HepG2 (cell line): ENCODE data around the gene RTEL1. TPM values are rescaled to one million over a fixed set of nuclear protein-coding genes. Genes with fewer than 3 reads are reported as not detected.

Experiments
- FOXA3 ChIP-seq: IDR thresholded peaks from 2 replicates; pipeline ENCODE4 v1.6.1; 2016; ENCODE audit warnings: missing genetic modification reagents, missing compliant biosample characterization
- IKZF4 ChIP-seq: sonication (generic); formaldehyde crosslinking; IDR thresholded peaks from 2 replicates; pipeline ENCODE4 v1.5.1; 2020; ENCODE audit warnings: borderline replicate concordance, mild to moderate bottlenecking, low read depth, missing genetic modification reagents; ENCODE audit errors: not compliant biosample characterization
- KLF16 ChIP-seq, 2 experiments: sonication (generic) in 1 of 2; formaldehyde crosslinking in 1 of 2; IDR thresholded peaks; 2 replicates each; pipeline versions ENCODE4 v1.6.1 to v1.8.0; 2016 to 2023; ENCODE audit warnings: missing genetic modification reagents in 2 of 2, missing compliant biosample characterization in 1 of 2
- MED1 ChIP-seq: sonication (generic); formaldehyde crosslinking; IDR thresholded peaks from 2 replicates; pipeline ENCODE4 v1.4.0; 2020; ENCODE audit warnings: missing genetic modification reagents
- TEAD3 ChIP-seq: optimal IDR thresholded peaks from 2 replicates; pipeline ENCODE3; 2016; ENCODE audit warnings: borderline replicate concordance
- ZNF143 ChIP-seq: sonication (generic); formaldehyde crosslinking; IDR thresholded peaks from 2 replicates; pipeline ENCODE4 v1.4.0; 2020; ENCODE audit warnings: missing genetic modification reagents
- ZNF232 ChIP-seq: sonication (generic); formaldehyde crosslinking; IDR thresholded peaks from 2 replicates; pipeline ENCODE4 v1.4.0; 2020; ENCODE audit warnings: missing genetic modification reagents, borderline replicate concordance
- ZNF619 ChIP-seq: sonication (generic); formaldehyde crosslinking; IDR thresholded peaks from 2 replicates; pipeline ENCODE4 v1.4.0; 2020; ENCODE audit warnings: mild to moderate bottlenecking, missing genetic modification reagents
- ZNF75D ChIP-seq: sonication (generic); formaldehyde crosslinking; IDR thresholded peaks from 2 replicates; pipeline ENCODE4 v1.8.1; 2023; ENCODE audit warnings: missing genetic modification reagents, mild to moderate bottlenecking, borderline replicate concordance
- ZNF772 ChIP-seq: sonication (generic); formaldehyde crosslinking; IDR thresholded peaks from 2 replicates; pipeline ENCODE4 v1.5.0; 2020; ENCODE audit warnings: mild to moderate bottlenecking, missing genetic modification reagents
- polyA plus RNA-seq, 8 experiments: library from polyadenylated mRNA; depleted of rRNA in 3 of 8; stranded (reverse) in 7 of 8; unstranded in 1 of 8; fragments of >200 nt; fragmentation: Illumina TruSeq in 4 of 8; extraction: Trizol in 4 of 8; gene quantifications; 2 replicates each; pipeline versions ENCODE4 v1.2.1 to v1.2.3, GENCODE V29; 2011 to 2016; ENCODE audit warnings: low read depth in 4 of 8, missing spikeins in 1 of 8, mixed read lengths in 1 of 8; ENCODE audit not compliant: insufficient read depth in 1 of 8
- total RNA-seq, 5 experiments: library from RNA; depleted of rRNA; stranded (reverse); fragments of >200 nt; fragmentation: Illumina TruSeq; extraction: Trizol; gene quantifications; 2 replicates each; pipeline ENCODE4 v1.2.3, GENCODE V29; 2016; ENCODE audit warnings: low read depth in 1 of 5
- TF ChIP-seq, protein P1 (sequence below): sonication (generic); formaldehyde crosslinking; IDR thresholded peaks from 2 replicates; pipeline ENCODE4 v1.4.0; 2020; ENCODE audit warnings: mild to moderate bottlenecking, missing genetic modification reagents
- TF ChIP-seq, protein P2 (sequence below): fragments of 450-650 bp; IDR thresholded peaks from 2 replicates; pipeline ENCODE4 v1.6.1; 2017; ENCODE audit warnings: mild to moderate bottlenecking
- TF ChIP-seq, protein P3 (sequence below): sonication (generic); formaldehyde crosslinking; IDR thresholded peaks from 2 replicates; pipeline ENCODE4 v1.4.0; 2020; ENCODE audit warnings: missing genetic modification reagents, borderline replicate concordance
- TF ChIP-seq, protein P4 (sequence below): sonication (generic); formaldehyde crosslinking; IDR thresholded peaks from 2 replicates; pipeline ENCODE4 v1.5.0; 2020; ENCODE audit warnings: missing genetic modification reagents, mild to moderate bottlenecking, borderline replicate concordance
- TF ChIP-seq, protein P5 (sequence below): sonication (generic); formaldehyde crosslinking; IDR thresholded peaks from 2 replicates; pipeline ENCODE4 v1.4.0; 2020; ENCODE audit warnings: missing genetic modification reagents, borderline replicate concordance
- TF ChIP-seq, protein P6 (sequence below): sonication (generic); formaldehyde crosslinking; IDR thresholded peaks from 2 replicates; pipeline ENCODE4 v1.4.0; 2020; ENCODE audit warnings: missing genetic modification reagents

Gene RTEL1
- total and polyA plus RNA-seq, 2 of the 13 experiments (the other 11 are each of a cell fraction or from before 2014, with no cell fraction given): 21.8 to 36.4 TPM

DNA sequence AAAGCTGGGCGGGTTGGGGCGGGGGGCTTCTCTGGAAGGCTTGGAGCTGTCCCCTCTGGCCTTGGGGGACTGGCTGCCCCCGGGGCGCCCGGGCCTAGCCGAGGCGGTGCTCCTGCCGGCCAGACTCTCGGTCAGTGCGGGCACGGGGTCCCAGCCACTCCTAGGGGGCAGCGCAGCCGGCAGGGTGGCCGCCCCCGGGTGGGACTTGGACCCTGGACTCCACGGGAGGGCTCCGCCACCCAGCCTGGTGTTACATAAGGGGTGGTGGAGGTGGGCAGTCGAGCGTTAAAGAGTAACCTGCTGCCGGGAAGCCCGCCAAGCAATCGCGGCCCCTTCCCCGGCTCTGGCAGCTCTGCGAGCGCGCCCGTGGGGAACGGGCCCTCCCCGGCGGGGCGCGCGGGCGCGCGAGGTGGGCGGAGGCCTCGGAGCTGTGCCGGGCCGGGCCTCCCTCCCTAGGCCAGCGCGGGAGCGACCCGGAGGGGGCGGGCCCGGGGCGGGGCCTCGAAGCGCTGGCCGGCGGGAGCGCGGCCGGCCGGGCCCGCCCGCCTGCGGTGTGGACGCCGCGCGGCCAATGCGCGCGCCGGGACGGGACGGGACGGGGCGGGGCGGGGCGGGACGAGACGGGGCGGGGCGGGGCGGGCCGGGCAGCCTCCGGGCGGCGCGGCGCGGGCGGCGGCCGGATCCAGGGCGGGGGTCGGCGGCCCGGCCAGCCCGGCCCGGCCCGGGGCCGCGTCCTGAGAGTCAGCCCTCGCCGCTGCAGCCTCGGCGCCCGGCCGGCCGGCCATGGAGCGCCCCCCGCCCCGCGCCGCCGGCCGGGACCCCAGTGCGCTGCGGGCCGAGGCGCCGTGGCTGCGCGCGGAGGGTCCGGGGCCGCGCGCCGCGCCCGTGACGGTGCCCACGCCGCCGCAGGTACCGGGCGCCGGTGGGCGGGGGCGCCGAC is 81.3 kb downstream of the RTEL1 start, which contains the start of gene SLC2A4RG (continued):
- no peak for TF ChIP-seq ZNF75D (CRISPR knock-in tag)
- peak; percentile 97 for TF ChIP-seq MED1 (CRISPR knock-in tag)
- peak; percentile 78 for TF ChIP-seq TEAD3 (CRISPR knock-in tag)
- peak; percentile 84 to 99; a peak in 3 of 4 replicates for TF ChIP-seq KLF16 (CRISPR knock-in tag; IDR thresholded peaks at IDR 0.05)
- TF ChIP-seq, protein P1, sequence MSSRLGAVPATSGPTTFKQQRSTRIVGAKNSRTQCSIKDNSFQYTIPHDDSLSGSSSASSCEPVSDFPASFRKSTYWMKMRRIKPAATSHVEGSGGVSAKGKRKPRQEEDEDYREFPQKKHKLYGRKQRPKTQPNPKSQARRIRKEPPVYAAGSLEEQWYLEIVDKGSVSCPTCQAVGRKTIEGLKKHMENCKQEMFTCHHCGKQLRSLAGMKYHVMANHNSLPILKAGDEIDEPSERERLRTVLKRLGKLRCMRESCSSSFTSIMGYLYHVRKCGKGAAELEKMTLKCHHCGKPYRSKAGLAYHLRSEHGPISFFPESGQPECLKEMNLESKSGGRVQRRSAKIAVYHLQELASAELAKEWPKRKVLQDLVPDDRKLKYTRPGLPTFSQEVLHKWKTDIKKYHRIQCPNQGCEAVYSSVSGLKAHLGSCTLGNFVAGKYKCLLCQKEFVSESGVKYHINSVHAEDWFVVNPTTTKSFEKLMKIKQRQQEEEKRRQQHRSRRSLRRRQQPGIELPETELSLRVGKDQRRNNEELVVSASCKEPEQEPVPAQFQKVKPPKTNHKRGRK (CRISPR knock-in tag): no peak
- TF ChIP-seq ZNF619: peak; percentile 96; the same call in 1 of the 2 replicates
- no peak for TF ChIP-seq IKZF4 (CRISPR knock-in tag)
- TF ChIP-seq, protein P2, sequence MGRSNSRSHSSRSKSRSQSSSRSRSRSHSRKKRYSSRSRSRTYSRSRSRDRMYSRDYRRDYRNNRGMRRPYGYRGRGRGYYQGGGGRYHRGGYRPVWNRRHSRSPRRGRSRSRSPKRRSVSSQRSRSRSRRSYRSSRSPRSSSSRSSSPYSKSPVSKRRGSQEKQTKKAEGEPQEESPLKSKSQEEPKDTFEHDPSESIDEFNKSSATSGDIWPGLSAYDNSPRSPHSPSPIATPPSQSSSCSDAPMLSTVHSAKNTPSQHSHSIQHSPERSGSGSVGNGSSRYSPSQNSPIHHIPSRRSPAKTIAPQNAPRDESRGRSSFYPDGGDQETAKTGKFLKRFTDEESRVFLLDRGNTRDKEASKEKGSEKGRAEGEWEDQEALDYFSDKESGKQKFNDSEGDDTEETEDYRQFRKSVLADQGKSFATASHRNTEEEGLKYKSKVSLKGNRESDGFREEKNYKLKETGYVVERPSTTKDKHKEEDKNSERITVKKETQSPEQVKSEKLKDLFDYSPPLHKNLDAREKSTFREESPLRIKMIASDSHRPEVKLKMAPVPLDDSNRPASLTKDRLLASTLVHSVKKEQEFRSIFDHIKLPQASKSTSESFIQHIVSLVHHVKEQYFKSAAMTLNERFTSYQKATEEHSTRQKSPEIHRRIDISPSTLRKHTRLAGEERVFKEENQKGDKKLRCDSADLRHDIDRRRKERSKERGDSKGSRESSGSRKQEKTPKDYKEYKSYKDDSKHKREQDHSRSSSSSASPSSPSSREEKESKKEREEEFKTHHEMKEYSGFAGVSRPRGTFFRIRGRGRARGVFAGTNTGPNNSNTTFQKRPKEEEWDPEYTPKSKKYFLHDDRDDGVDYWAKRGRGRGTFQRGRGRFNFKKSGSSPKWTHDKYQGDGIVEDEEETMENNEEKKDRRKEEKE: no peak
- TF ChIP-seq, protein P3, sequence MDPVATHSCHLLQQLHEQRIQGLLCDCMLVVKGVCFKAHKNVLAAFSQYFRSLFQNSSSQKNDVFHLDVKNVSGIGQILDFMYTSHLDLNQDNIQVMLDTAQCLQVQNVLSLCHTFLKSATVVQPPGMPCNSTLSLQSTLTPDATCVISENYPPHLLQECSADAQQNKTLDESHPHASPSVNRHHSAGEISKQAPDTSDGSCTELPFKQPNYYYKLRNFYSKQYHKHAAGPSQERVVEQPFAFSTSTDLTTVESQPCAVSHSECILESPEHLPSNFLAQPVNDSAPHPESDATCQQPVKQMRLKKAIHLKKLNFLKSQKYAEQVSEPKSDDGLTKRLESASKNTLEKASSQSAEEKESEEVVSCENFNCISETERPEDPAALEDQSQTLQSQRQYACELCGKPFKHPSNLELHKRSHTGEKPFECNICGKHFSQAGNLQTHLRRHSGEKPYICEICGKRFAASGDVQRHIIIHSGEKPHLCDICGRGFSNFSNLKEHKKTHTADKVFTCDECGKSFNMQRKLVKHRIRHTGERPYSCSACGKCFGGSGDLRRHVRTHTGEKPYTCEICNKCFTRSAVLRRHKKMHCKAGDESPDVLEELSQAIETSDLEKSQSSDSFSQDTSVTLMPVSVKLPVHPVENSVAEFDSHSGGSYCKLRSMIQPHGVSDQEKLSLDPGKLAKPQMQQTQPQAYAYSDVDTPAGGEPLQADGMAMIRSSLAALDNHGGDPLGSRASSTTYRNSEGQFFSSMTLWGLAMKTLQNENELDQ (CRISPR knock-in tag): peak; percentile 87; the same call in 1 of the 2 replicates
- TF ChIP-seq, protein P4, sequence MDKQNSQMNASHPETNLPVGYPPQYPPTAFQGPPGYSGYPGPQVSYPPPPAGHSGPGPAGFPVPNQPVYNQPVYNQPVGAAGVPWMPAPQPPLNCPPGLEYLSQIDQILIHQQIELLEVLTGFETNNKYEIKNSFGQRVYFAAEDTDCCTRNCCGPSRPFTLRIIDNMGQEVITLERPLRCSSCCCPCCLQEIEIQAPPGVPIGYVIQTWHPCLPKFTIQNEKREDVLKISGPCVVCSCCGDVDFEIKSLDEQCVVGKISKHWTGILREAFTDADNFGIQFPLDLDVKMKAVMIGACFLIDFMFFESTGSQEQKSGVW (CRISPR knock-in tag): no peak
- TF ChIP-seq, protein P5, sequence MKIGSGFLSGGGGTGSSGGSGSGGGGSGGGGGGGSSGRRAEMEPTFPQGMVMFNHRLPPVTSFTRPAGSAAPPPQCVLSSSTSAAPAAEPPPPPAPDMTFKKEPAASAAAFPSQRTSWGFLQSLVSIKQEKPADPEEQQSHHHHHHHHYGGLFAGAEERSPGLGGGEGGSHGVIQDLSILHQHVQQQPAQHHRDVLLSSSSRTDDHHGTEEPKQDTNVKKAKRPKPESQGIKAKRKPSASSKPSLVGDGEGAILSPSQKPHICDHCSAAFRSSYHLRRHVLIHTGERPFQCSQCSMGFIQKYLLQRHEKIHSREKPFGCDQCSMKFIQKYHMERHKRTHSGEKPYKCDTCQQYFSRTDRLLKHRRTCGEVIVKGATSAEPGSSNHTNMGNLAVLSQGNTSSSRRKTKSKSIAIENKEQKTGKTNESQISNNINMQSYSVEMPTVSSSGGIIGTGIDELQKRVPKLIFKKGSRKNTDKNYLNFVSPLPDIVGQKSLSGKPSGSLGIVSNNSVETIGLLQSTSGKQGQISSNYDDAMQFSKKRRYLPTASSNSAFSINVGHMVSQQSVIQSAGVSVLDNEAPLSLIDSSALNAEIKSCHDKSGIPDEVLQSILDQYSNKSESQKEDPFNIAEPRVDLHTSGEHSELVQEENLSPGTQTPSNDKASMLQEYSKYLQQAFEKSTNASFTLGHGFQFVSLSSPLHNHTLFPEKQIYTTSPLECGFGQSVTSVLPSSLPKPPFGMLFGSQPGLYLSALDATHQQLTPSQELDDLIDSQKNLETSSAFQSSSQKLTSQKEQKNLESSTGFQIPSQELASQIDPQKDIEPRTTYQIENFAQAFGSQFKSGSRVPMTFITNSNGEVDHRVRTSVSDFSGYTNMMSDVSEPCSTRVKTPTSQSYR (CRISPR knock-in tag): peak; percentile 92
- TF ChIP-seq, protein P6, sequence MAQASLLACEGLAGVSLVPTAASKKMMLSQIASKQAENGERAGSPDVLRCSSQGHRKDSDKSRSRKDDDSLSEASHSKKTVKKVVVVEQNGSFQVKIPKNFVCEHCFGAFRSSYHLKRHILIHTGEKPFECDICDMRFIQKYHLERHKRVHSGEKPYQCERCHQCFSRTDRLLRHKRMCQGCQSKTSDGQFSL (CRISPR knock-in tag): peak; percentile 86
- TF ChIP-seq ZNF232 (CRISPR knock-in tag): peak; percentile 89; the same call in 1 of the 2 replicates
- TF ChIP-seq ZNF772 (CRISPR knock-in tag): peak; percentile 93
- peak; percentile 50; the same call in 1 of the 2 replicates for TF ChIP-seq ZNF143
- peak; percentile 81 for TF ChIP-seq FOXA3 (CRISPR knock-in tag)
